Erythroblast (primary cell): ENCODE data around the gene SERPING1.

ENCODE experiments used
- GATA1 ChIP-seq: IDR thresholded peaks from 2 replicates; pipeline ENCODE4 v1.6.1; 2011; ENCODE audit warnings: low read depth, mild to moderate bottlenecking, control low read depth, low read length, moderate library complexity
- POLR2A ChIP-seq: IDR thresholded peaks from 2 replicates; pipeline ENCODE4 v1.6.1; 2011; ENCODE audit warnings: mild to moderate bottlenecking, low read length

- TF ChIP-seq POLR2A (no peak), GATA1 (no peak)
Observed at GRCh38 chr11:57571606-57572005, 25.9 kb upstream of the SERPING1 start.
